ACHN (cell line): Measurements from ENCODE around the gene CDKAL1.
A peak's percentile ranks its signal among the peaks of the same experiment; 100 is the strongest.
"Not testable (repeated sequence)": the region's sequence is repeated elsewhere in the genome, so short reads cannot be mapped to it uniquely, and the experiment has no call there.

Experiments used
- DNase-seq: peaks from one replicate; pipeline ENCODE4 v3.0.0-alpha.2; 2015
- in situ Hi-C: cut with HindIII; loops from 2 replicates; pipeline ENCODE4 v1.10.0; 2017; ENCODE audit warnings: low sequenced_read_pairs, low pct_ligation_motif_present, low pct_unique_long_range_greater_than_20kb

CDKAL1 gene

GRCh38 chr6:20744911-20745557 is 210.8 kb downstream of the CDKAL1 start:
- DNase-seq, result no peak
- in situ Hi-C loops, result no loop called here

- DNase-seq, result peak; percentile 23
- in situ Hi-C loops, result no loop called here
Observed at GRCh38 chr6:20746024-20746423, 211.8 kb downstream of the CDKAL1 start.

GRCh38 chr6:20746805-20747558 is 212.7 kb downstream of the CDKAL1 start:
- in situ Hi-C loops, result no loop called here
- no peak for DNase-seq

GRCh38 chr6:20747991-20748390 is 213.7 kb downstream of the CDKAL1 start:
- in situ Hi-C loops, result no loop called here
- no peak for DNase-seq

- in situ Hi-C loops, result no loop called here
- DNase-seq, result no peak
Observed at GRCh38 chr6:20751293-20751935, 217.2 kb downstream of the CDKAL1 start.

- no peak for DNase-seq
- in situ Hi-C loops, result no loop called here
Observed at GRCh38 chr6:20755631-20756030, 221.4 kb downstream of the CDKAL1 start.

- DNase-seq, in situ Hi-C loops: not testable (repeated sequence)
Observed at GRCh38 chr6:20756584-20757147, 222.4 kb downstream of the CDKAL1 start.

GRCh38 chr6:20757761-20758160 is 223.5 kb downstream of the CDKAL1 start:
- peak; percentile 74 for DNase-seq
- in situ Hi-C loops, result no loop called here

- DNase-seq, result no peak
- in situ Hi-C loops, result no loop called here
Observed at GRCh38 chr6:20763296-20763695, 229.0 kb downstream of the CDKAL1 start.

- in situ Hi-C loops, result no loop called here
- no peak for DNase-seq
Observed at GRCh38 chr6:20769631-20770030, 235.4 kb downstream of the CDKAL1 start.

- no peak for DNase-seq
- in situ Hi-C loops, result no loop called here
Observed at GRCh38 chr6:20770773-20771172, 236.5 kb downstream of the CDKAL1 start.

- in situ Hi-C loops, result no loop called here
- DNase-seq, result no peak
Observed at GRCh38 chr6:20771409-20771808, 237.2 kb downstream of the CDKAL1 start.

- no peak for DNase-seq
- in situ Hi-C loops, result no loop called here
Observed at GRCh38 chr6:20773822-20774221, 239.6 kb downstream of the CDKAL1 start.

- in situ Hi-C loops, result no loop called here
- no peak for DNase-seq
Observed at GRCh38 chr6:20775981-20776380, 241.7 kb downstream of the CDKAL1 start.

GRCh38 chr6:20777801-20778200 is 243.5 kb downstream of the CDKAL1 start:
- in situ Hi-C loops, result no loop called here
- DNase-seq, result no peak

GRCh38 chr6:20778459-20778858 is 244.2 kb downstream of the CDKAL1 start:
- in situ Hi-C loops, result no loop called here
- DNase-seq, result no peak

GRCh38 chr6:20778912-20779311 is 244.7 kb downstream of the CDKAL1 start:
- in situ Hi-C loops, result no loop called here
- DNase-seq, result no peak

GRCh38 chr6:20789162-20789561 is 254.9 kb downstream of the CDKAL1 start:
- no peak for DNase-seq
- in situ Hi-C loops, result no loop called here

- in situ Hi-C loops, result no loop called here
- no peak for DNase-seq
Observed at GRCh38 chr6:20790032-20790791, 256.0 kb downstream of the CDKAL1 start.
